HEK293 (cell line): ENCODE measurements around the gene MRPS14.

Source experiments
- CTCF ChIA-PET: fragments of 350-600 bp; formaldehyde crosslinking; extraction: SDS; loops from one replicate; lab custom pipeline; 2021; ENCODE audit warnings: antibody characterized with exemption; lab: Yijun Ruan, JAX
- POLR2A ChIA-PET: fragments of 300-600 bp; formaldehyde crosslinking; extraction: SDS; loops from one replicate; lab custom pipeline; 2020; ENCODE audit warnings: antibody characterized with exemption, inconsistent platforms; lab: Yijun Ruan, JAX
- H3K27ac ChIP-seq: fragments of 200-500 bp; sonication (Bioruptor generic); 2 replicates; pipeline ENCODE4 v1.5.1; 2014; ENCODE audit warnings: low read depth, low read length, control low read depth, inconsistent platforms; ENCODE audit errors: extremely low read depth
- H3K36me3 ChIP-seq, 2 experiments: fragments of 200-500 bp in 1 of 2; sonication (Bioruptor generic) in 1 of 2; 1 replicate in 1 of 2; 2 replicates in 1 of 2; pipeline ENCODE4 v1.5.1; 2014 to 2017; ENCODE audit warnings: inconsistent platforms in 2 of 2, low read length in 2 of 2; ENCODE audit not compliant: control insufficient read depth in 2 of 2, insufficient read depth in 1 of 2
- H3K4me1 ChIP-seq: fragments of 200-500 bp; sonication (Bioruptor generic); 2 replicates; pipeline ENCODE4 v1.5.1; 2014; ENCODE audit warnings: mild to moderate bottlenecking, low read length, inconsistent platforms; ENCODE audit not compliant: control insufficient read depth, insufficient read depth
- H3K4me3 ChIP-seq: 2 replicates; pipeline ENCODE4 v1.5.1; 2011; ENCODE audit warnings: low read depth, mild to moderate bottlenecking, control low read depth, low read length, moderate library complexity
- H3K9me3 ChIP-seq: fragments of 200-500 bp; sonication (Bioruptor generic); 2 replicates; pipeline ENCODE4 v1.5.1; 2014; ENCODE audit warnings: low read depth, low read length, inconsistent platforms; ENCODE audit not compliant: control insufficient read depth, insufficient read depth
- HOXA7 ChIP-seq: sonication (generic); formaldehyde crosslinking; IDR thresholded peaks from 2 replicates; pipeline ENCODE4 v1.8.1; 2022; ENCODE audit warnings: missing genetic modification reagents, borderline replicate concordance
- HOXD13 ChIP-seq: sonication (generic); formaldehyde crosslinking; IDR thresholded peaks from 2 replicates; pipeline ENCODE4 v1.8.0; 2022; ENCODE audit warnings: missing genetic modification reagents, borderline replicate concordance
- KLF1 ChIP-seq: fragments of 450-650 bp; formaldehyde crosslinking; IDR thresholded peaks from 2 replicates; pipeline ENCODE4 v1.5.1; 2016; ENCODE audit warnings: missing biosample characterization, missing genetic modification characterization
- KLF8 ChIP-seq: fragments of 450-650 bp; formaldehyde crosslinking; IDR thresholded peaks from 2 replicates; pipeline ENCODE4 v1.5.1; 2016; ENCODE audit warnings: missing biosample characterization, missing genetic modification characterization
- MZF1 ChIP-seq: fragments of 450-650 bp; formaldehyde crosslinking; IDR thresholded peaks from 2 replicates; pipeline ENCODE4 v1.5.1; 2017; ENCODE audit warnings: missing biosample characterization, missing genetic modification characterization, borderline replicate concordance
- RBAK ChIP-seq: fragments of 450-650 bp; formaldehyde crosslinking; IDR thresholded peaks from 2 replicates; pipeline ENCODE4 v1.5.1; 2016; ENCODE audit warnings: missing biosample characterization, missing genetic modification characterization
- YY1 ChIP-seq: fragments of 450-650 bp; formaldehyde crosslinking; IDR thresholded peaks from 2 replicates; pipeline ENCODE4 v1.5.1; 2018; ENCODE audit warnings: missing biosample characterization, missing genetic modification characterization
- ZBTB21 ChIP-seq: fragments of 450-650 bp; formaldehyde crosslinking; IDR thresholded peaks from 2 replicates; pipeline ENCODE4 v1.5.1; 2017; ENCODE audit warnings: missing biosample characterization, missing genetic modification characterization
- ZBTB48 ChIP-seq: fragments of 450-650 bp; formaldehyde crosslinking; IDR thresholded peaks from 2 replicates; pipeline ENCODE4 v1.5.1; 2016; ENCODE audit warnings: missing biosample characterization, missing genetic modification characterization
- ZBTB8A ChIP-seq: fragments of 450-650 bp; formaldehyde crosslinking; IDR thresholded peaks from 2 replicates; pipeline ENCODE4 v1.5.1; 2016; ENCODE audit warnings: missing biosample characterization, missing genetic modification characterization
- ZFP41 ChIP-seq: fragments of 450-650 bp; formaldehyde crosslinking; IDR thresholded peaks from 2 replicates; pipeline ENCODE4 v1.5.1; 2016; ENCODE audit warnings: missing biosample characterization, missing genetic modification characterization, borderline replicate concordance
- ZIC2 ChIP-seq: fragments of 450-650 bp; formaldehyde crosslinking; IDR thresholded peaks from 2 replicates; pipeline ENCODE4 v1.5.1; 2016; ENCODE audit warnings: missing biosample characterization, missing genetic modification characterization
- ZNF335 ChIP-seq: fragments of 450-650 bp; formaldehyde crosslinking; conservative IDR thresholded peaks from 2 replicates; pipeline ENCODE4 v1.5.1; 2016; ENCODE audit warnings: missing biosample characterization, missing genetic modification characterization
- ZNF354C ChIP-seq: fragments of 450-650 bp; formaldehyde crosslinking; IDR thresholded peaks from 2 replicates; pipeline ENCODE4 v1.5.1; 2016; ENCODE audit warnings: missing biosample characterization, missing genetic modification characterization, low read depth, borderline replicate concordance
- ZNF473 ChIP-seq: fragments of 450-650 bp; formaldehyde crosslinking; IDR thresholded peaks from 2 replicates; pipeline ENCODE4 v1.5.1; 2017; ENCODE audit warnings: missing biosample characterization, missing genetic modification characterization
- ZNF530 ChIP-seq: fragments of 450-650 bp; formaldehyde crosslinking; IDR thresholded peaks from 2 replicates; pipeline ENCODE4 v1.5.1; 2016; ENCODE audit warnings: low read depth, missing biosample characterization, missing genetic modification characterization
- ZNF560 ChIP-seq: fragments of 450-650 bp; formaldehyde crosslinking; IDR thresholded peaks from 2 replicates; pipeline ENCODE4 v1.5.1; 2017; ENCODE audit warnings: missing biosample characterization, missing genetic modification characterization, borderline replicate concordance
- ZNF561 ChIP-seq: fragments of 450-650 bp; IDR thresholded peaks from 2 replicates; pipeline ENCODE4 v1.5.1; 2018; ENCODE audit warnings: missing biosample characterization, missing genetic modification characterization, borderline replicate concordance
- ZNF585B ChIP-seq: fragments of 450-650 bp; formaldehyde crosslinking; IDR thresholded peaks from 2 replicates; pipeline ENCODE4 v1.5.1; 2016; ENCODE audit warnings: missing biosample characterization, missing genetic modification characterization
- ZNF610 ChIP-seq: fragments of 450-650 bp; formaldehyde crosslinking; IDR thresholded peaks from 2 replicates; pipeline ENCODE4 v1.5.1; 2016; ENCODE audit warnings: missing biosample characterization, missing genetic modification characterization, borderline replicate concordance
- ZNF626 ChIP-seq: fragments of 450-650 bp; sonication (Bioruptor Pico); formaldehyde crosslinking; IDR thresholded peaks from 2 replicates; pipeline ENCODE4 v1.5.1; 2018; ENCODE audit warnings: missing biosample characterization, missing genetic modification characterization, inconsistent platforms
- ZNF658 ChIP-seq: fragments of 450-650 bp; formaldehyde crosslinking; IDR thresholded peaks from 2 replicates; pipeline ENCODE4; 2016; ENCODE audit warnings: missing biosample characterization, missing genetic modification characterization
- ZNF701 ChIP-seq: fragments of 450-650 bp; formaldehyde crosslinking; IDR thresholded peaks from 2 replicates; pipeline ENCODE4 v1.5.1; 2016; ENCODE audit warnings: missing biosample characterization, missing genetic modification characterization
- ZNF785 ChIP-seq: fragments of 450-650 bp; formaldehyde crosslinking; IDR thresholded peaks from 2 replicates; pipeline ENCODE4 v1.5.1; 2016; ENCODE audit warnings: missing biosample characterization, missing genetic modification characterization
- ZNF830 ChIP-seq: fragments of 450-650 bp; IDR thresholded peaks from 2 replicates; pipeline ENCODE4 v1.5.0; 2018; ENCODE audit warnings: missing biosample characterization, missing genetic modification characterization, low read depth, mild to moderate bottlenecking, moderate library complexity
- ZNF837 ChIP-seq: fragments of 450-650 bp; formaldehyde crosslinking; IDR thresholded peaks from 2 replicates; pipeline ENCODE4 v1.5.1; 2016; ENCODE audit warnings: missing biosample characterization, missing genetic modification characterization
- ZSCAN23 ChIP-seq: fragments of 450-650 bp; formaldehyde crosslinking; IDR thresholded peaks from 2 replicates; pipeline ENCODE4 v1.5.1; 2016; ENCODE audit warnings: missing biosample characterization, missing genetic modification characterization
- TF ChIP-seq, protein P1 (sequence below): fragments of 450-650 bp; formaldehyde crosslinking; IDR thresholded peaks from 2 replicates; pipeline ENCODE4 v1.5.1; 2016; ENCODE audit warnings: missing biosample characterization, missing genetic modification characterization
- TF ChIP-seq, protein P2 (sequence below): fragments of 450-650 bp; IDR thresholded peaks from 2 replicates; pipeline ENCODE4 v1.5.1; 2018; ENCODE audit warnings: missing biosample characterization, mild to moderate bottlenecking, missing genetic modification characterization
- TF ChIP-seq, protein P3 (sequence below): fragments of 450-650 bp; formaldehyde crosslinking; IDR thresholded peaks from 2 replicates; pipeline ENCODE4 v1.5.1; 2016; ENCODE audit warnings: missing biosample characterization, missing genetic modification characterization
- TF ChIP-seq, protein P4 (sequence below): IDR thresholded peaks from 2 replicates; pipeline ENCODE4 v1.6.1; 2011; ENCODE audit warnings: mild to moderate bottlenecking, low read depth, low read length, borderline replicate concordance
- TF ChIP-seq, protein P5 (sequence below): fragments of 450-650 bp; formaldehyde crosslinking; IDR thresholded peaks from 2 replicates; pipeline ENCODE4 v1.5.1; 2016; ENCODE audit warnings: missing biosample characterization, missing genetic modification characterization

MRPS14 gene

DNA sequence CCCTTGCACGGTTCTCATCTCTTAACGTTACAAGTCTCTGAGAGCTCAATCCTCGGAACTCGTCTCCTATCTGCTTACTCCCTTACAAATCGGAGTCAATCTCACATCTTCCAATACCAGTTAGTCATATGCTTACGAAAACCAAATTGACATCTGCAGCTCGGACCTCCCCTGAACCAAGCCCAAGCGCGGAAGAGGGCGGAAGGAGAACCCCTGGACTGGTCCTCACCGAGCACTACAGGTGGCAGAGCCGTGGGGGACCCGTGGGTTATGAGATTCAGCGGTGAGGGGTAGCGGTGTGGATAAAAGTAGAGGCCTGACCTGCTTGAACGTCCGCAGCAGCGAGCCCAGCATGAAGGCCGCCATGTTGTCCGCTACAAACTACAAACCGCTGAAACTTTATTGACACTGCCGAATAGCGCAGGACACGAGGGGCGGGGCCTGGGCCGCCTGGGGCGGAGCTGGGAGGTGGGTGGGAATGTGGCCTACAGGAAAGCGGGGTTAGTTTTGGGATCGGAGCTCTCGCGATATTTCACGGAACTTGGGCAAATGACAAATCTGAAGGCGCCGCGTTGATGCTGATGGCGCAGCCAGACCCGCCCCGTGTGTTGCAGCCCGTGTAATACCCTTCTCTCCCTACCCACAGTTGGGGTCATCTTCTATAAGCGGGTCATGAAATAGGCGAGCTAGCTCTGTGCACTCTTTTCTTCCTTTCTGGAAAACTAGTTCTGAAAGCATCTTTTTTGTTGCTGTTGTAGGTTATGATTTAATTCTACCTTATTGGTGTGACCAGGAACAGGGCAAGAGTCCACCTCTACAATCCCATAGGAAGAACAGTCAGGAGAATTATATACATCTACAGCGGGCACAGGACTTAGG is at the start of gene MRPS14:
TSS of gene MRPS14 (minus strand) at position 383 of the 879 bp plus-strand sequence. CDS start at position 366, 17 bp downstream.
- H3K9me3 ChIP-seq: no peaks in the 10 kb centered on the region
- no peaks in the 10 kb centered on the region; the same call in 1 of the 2 replicates for H3K4me1 ChIP-seq
- peak within 1 kb of the TSS; percentile 32 for H3K27ac ChIP-seq
- H3K36me3 ChIP-seq: peaks cover 0 to 14% of the 10 kb centered on the region in 2 experiments; a peak in 2 of 3 replicates
- peak within 1 kb of the TSS; percentile 95 for H3K4me3 ChIP-seq
- CTCF ChIA-PET: interaction anchor here (0.6 to 1.1 kb wide), 6 partner anchors 17 to 1466 kb away, joined by 3 read pairs; no protein-coding TSS in a partner anchor
- POLR2A ChIA-PET: interaction anchor here (0.7 to 3.8 kb wide), 10 partner anchors 9 to 1186 kb away, joined by 3 to 58 read pairs (median 5); partner anchors contain the start of gene CACYBP
- TF ChIP-seq ZNF701 (tag by site-specific recombination) (no peak), ZFP41 (tag by site-specific recombination) (no peak), ZNF830 (no peak), ZIC2 (tag by site-specific recombination) (peak; percentile 81), ZNF560 (tag by site-specific recombination) (no peak), ZBTB21 (tag by site-specific recombination) (no peak), YY1 (tag by site-specific recombination) (peak; percentile 97), ZNF626 (no peak), ZNF473 (no peak), ZSCAN23 (tag by site-specific recombination) (no peak), HOXA7 (CRISPR knock-in tag) (no peak), ZNF837 (tag by site-specific recombination) (no peak), RBAK (tag by site-specific recombination) (no peak), ZNF530 (tag by site-specific recombination) (no peak; the same call in 1 of the 2 replicates), ZBTB48 (0 out of 2 replicates have a peak, but pooled peaks have one; percentile 21), ZBTB8A (tag by site-specific recombination) (peak; percentile 30; the same call in 1 of the 2 replicates), KLF8 (tag by site-specific recombination) (peak; percentile 95), KLF1 (tag by site-specific recombination) (peak; percentile 55), ZNF354C (tag by site-specific recombination) (no peak), HOXD13 (CRISPR knock-in tag) (no peak; the same call in 1 of the 2 replicates), ZNF585B (no peak), MZF1 (tag by site-specific recombination) (no peak), ZNF785 (tag by site-specific recombination) (no peak), ZNF610 (peak; percentile 60; the same call in 1 of the 2 replicates), ZNF561 (tag by site-specific recombination) (peak; percentile 89; the same call in 1 of the 2 replicates), ZNF658 (tag by site-specific recombination) (no peak), ZNF335 (tag by site-specific recombination) (peak; percentile 68)
- TF ChIP-seq, protein P1, sequence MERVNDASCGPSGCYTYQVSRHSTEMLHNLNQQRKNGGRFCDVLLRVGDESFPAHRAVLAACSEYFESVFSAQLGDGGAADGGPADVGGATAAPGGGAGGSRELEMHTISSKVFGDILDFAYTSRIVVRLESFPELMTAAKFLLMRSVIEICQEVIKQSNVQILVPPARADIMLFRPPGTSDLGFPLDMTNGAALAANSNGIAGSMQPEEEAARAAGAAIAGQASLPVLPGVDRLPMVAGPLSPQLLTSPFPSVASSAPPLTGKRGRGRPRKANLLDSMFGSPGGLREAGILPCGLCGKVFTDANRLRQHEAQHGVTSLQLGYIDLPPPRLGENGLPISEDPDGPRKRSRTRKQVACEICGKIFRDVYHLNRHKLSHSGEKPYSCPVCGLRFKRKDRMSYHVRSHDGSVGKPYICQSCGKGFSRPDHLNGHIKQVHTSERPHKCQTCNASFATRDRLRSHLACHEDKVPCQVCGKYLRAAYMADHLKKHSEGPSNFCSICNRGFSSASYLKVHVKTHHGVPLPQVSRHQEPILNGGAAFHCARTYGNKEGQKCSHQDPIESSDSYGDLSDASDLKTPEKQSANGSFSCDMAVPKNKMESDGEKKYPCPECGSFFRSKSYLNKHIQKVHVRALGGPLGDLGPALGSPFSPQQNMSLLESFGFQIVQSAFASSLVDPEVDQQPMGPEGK (tag by site-specific recombination): peak; percentile 60
- TF ChIP-seq, protein P2, sequence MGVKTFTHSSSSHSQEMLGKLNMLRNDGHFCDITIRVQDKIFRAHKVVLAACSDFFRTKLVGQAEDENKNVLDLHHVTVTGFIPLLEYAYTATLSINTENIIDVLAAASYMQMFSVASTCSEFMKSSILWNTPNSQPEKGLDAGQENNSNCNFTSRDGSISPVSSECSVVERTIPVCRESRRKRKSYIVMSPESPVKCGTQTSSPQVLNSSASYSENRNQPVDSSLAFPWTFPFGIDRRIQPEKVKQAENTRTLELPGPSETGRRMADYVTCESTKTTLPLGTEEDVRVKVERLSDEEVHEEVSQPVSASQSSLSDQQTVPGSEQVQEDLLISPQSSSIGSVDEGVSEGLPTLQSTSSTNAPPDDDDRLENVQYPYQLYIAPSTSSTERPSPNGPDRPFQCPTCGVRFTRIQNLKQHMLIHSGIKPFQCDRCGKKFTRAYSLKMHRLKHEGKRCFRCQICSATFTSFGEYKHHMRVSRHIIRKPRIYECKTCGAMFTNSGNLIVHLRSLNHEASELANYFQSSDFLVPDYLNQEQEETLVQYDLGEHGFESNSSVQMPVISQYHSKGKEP (tag by site-specific recombination): no peak; the same call in 1 of the 2 replicates
- TF ChIP-seq, protein P3, sequence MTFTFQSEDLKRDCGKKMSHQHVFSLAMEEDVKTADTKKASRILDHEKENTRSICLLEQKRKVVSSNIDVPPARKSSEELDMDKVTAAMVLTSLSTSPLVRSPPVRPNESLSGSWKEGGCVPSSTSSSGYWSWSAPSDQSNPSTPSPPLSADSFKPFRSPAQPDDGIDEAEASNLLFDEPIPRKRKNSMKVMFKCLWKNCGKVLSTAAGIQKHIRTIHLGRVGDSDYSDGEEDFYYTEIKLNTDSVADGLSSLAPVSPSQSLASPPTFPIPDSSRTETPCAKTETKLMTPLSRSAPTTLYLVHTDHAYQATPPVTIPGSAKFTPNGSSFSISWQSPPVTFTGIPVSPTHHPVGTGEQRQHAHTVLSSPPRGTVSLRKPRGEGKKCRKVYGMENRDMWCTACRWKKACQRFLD (tag by site-specific recombination): no peak
- TF ChIP-seq, protein P4, sequence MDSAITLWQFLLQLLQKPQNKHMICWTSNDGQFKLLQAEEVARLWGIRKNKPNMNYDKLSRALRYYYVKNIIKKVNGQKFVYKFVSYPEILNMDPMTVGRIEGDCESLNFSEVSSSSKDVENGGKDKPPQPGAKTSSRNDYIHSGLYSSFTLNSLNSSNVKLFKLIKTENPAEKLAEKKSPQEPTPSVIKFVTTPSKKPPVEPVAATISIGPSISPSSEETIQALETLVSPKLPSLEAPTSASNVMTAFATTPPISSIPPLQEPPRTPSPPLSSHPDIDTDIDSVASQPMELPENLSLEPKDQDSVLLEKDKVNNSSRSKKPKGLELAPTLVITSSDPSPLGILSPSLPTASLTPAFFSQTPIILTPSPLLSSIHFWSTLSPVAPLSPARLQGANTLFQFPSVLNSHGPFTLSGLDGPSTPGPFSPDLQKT: no peak
- TF ChIP-seq, protein P5, sequence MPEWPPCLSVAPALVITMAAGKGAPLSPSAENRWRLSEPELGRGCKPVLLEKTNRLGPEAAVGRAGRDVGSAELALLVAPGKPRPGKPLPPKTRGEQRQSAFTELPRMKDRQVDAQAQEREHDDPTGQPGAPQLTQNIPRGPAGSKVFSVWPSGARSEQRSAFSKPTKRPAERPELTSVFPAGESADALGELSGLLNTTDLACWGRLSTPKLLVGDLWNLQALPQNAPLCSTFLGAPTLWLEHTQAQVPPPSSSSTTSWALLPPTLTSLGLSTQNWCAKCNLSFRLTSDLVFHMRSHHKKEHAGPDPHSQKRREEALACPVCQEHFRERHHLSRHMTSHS: no peak
